MCF 10A (cell line): ENCODE measurements around the gene CCDC136. TPM values are rescaled to one million over a fixed set of nuclear protein-coding genes. Genes with fewer than 3 reads are reported as not detected.

Experiments used
- BruUV-seq: library from RNA; stranded (reverse); fragments of 400-500 nt; replicated peaks from 2 replicates; lab custom pipeline; 2021; lab: Mats Ljungman, UMichigan
- CTCF ChIA-PET: fragments of 300-600 bp; sonication (Branson Sonifier 250); formaldehyde crosslinking; extraction: SDS; loops from one replicate; lab custom pipeline; 2021; ENCODE audit warnings: antibody characterized with exemption, inconsistent platforms; lab: Yijun Ruan, JAX
- POLR2A ChIA-PET: fragments of 300-600, 350-650 bp; sonication (Branson Sonifier 250); formaldehyde crosslinking; extraction: SDS; loops from one replicate; lab custom pipeline; 2020; ENCODE audit warnings: antibody characterized with exemption, inconsistent platforms; lab: Yijun Ruan, JAX
- DNase-seq: peaks from one replicate; pipeline ENCODE4 v3.0.0-alpha.2; 2018; ENCODE audit not compliant: unreplicated experiment
- H3K27ac Mint-ChIP-seq: one replicate; pipeline ENCODE4 v1.8.0; 2022; ENCODE audit warnings: mild to moderate bottlenecking, low read depth, mixed read lengths; ENCODE audit not compliant: unreplicated experiment
- H3K27me3 Mint-ChIP-seq: one replicate; pipeline ENCODE4 v1.8.0; 2022; ENCODE audit warnings: mixed read lengths; ENCODE audit not compliant: insufficient read depth, unreplicated experiment
- H3K36me3 Mint-ChIP-seq: one replicate; pipeline ENCODE4 v1.8.0; 2022; ENCODE audit warnings: mild to moderate bottlenecking, moderate library complexity, mixed read lengths; ENCODE audit not compliant: insufficient read depth, unreplicated experiment
- H3K4me1 Mint-ChIP-seq: one replicate; pipeline ENCODE4 v1.8.0; 2022; ENCODE audit warnings: mixed read lengths; ENCODE audit not compliant: insufficient read depth, unreplicated experiment
- H3K4me3 Mint-ChIP-seq: one replicate; pipeline ENCODE4 v1.8.0; 2022; ENCODE audit warnings: mild to moderate bottlenecking, moderate library complexity, mixed read lengths; ENCODE audit not compliant: unreplicated experiment
- H3K9me3 Mint-ChIP-seq: one replicate; pipeline ENCODE4 v1.8.0; 2022; ENCODE audit warnings: mixed read lengths; ENCODE audit not compliant: unreplicated experiment
- intact Hi-C: fragments of 100-400 bp; cut with micrococcal nuclease; formaldehyde crosslinking; loops from 2 replicates; pipeline ENCODE4 v1.14.1; 2022
- total RNA-seq: library from RNA; stranded (reverse); gene quantifications from 2 replicates; pipeline ENCODE4 v1.2.3, GENCODE V29; 2022
- TF ChIP-seq, protein P1 (sequence below): fragments of 200-600 bp; IDR thresholded peaks from one replicate; pipeline ENCODE4 v1.8.0; 2022; ENCODE audit warnings: antibody characterized with exemption, mild to moderate bottlenecking; ENCODE audit not compliant: unreplicated experiment

CCDC136 gene
- total RNA-seq, 1 experiment from 2014 or later, result 3.5 TPM

DNA sequence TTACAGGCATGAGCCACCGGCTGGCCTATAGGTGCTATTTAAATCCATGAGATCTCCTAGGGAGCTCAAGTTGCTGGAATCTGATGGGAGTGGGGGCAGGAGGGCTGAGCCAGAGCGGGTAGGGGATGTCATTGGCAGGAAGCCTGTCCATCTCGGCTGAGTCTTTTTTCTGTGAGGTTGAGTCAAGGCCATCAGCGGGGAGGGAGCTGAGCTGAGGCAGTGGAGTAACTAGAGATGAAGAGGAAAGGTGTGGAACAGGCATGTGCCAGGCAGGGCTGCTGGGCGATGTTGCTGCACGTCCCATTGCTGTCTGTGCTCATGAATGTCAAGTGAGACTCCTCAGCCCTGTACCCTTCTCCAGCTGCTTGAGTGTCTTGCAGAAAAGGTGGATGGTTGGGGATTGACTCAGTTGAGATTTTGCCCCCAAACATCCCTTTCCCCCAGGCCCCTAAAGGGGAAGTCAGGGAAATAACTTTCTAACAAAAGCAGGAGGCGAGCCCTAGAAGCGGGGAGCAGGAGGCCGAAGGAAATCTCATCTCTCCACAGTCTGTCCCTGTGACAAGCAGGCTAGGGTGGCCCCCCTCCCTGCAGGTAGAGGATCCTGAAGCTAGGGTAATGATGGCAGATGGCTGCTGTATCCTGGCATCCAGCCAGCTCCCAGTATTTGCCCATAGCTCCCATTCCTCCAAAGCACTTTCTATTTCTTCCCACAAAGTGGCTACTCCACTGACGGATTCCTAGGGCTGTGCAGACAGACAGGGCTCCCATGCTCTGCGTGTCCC, 76.3 kb downstream of the CCDC136 start:
- peak overlapping the region; percentile 39 for H3K4me3 Mint-ChIP-seq
- no TSS peak for BruUV-seq

DNA sequence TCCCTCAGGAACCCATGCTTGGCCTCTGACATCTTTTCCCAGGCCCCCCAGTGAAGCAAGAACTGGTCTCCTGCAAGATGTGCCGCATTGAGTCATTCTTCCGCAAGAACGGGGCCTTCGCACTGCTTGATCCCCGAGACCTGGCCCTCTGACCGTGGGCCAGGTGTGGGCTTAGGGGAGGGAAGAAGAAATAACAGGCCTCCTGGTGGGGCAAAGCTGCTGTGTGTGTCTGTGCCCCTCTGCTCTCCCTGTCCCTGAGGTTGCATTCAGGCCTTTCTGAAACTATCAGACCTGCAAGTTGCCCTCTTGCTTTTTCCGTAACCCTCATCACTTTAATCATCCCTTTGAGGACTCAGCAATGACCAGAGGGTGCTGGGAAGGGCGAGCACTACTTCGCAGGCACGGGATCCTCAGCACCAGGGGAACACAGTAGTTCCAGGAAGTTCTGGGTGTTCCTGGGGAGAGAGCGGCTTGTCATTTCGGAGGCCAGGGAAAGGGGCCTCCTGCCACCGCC, 76.9 kb downstream of the CCDC136 start:
- intact Hi-C loops, result loop anchor here (10.0 kb wide), 1 partner anchor 134 kb away; the partner anchor contains the start of gene CALU
- Mint-ChIP-seq H3K27me3 (no peaks in the 10 kb centered on the region), H3K4me3 (peak overlapping the region; percentile 39), H3K36me3 (peaks cover 6% of the 10 kb centered on the region), H3K4me1 (peaks cover 8% of the 10 kb centered on the region), H3K27ac (no peak overlapping the region), H3K9me3 (no peaks in the 10 kb centered on the region)
- TF ChIP-seq, protein P1, sequence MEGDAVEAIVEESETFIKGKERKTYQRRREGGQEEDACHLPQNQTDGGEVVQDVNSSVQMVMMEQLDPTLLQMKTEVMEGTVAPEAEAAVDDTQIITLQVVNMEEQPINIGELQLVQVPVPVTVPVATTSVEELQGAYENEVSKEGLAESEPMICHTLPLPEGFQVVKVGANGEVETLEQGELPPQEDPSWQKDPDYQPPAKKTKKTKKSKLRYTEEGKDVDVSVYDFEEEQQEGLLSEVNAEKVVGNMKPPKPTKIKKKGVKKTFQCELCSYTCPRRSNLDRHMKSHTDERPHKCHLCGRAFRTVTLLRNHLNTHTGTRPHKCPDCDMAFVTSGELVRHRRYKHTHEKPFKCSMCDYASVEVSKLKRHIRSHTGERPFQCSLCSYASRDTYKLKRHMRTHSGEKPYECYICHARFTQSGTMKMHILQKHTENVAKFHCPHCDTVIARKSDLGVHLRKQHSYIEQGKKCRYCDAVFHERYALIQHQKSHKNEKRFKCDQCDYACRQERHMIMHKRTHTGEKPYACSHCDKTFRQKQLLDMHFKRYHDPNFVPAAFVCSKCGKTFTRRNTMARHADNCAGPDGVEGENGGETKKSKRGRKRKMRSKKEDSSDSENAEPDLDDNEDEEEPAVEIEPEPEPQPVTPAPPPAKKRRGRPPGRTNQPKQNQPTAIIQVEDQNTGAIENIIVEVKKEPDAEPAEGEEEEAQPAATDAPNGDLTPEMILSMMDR, result no peak
- ChIA-PET CTCF (interaction anchor here (0.6 to 3.8 kb wide), 3 partner anchors 15 to 307 kb away, joined by 3 to 20 read pairs (median 4); no protein-coding TSS in a partner anchor), POLR2A (interaction anchor here (0.7 to 1.1 kb wide), 3 partner anchors 10 to 129 kb away, joined by 3 to 5 read pairs (median 3); no protein-coding TSS in a partner anchor)
- BruUV-seq, result no TSS peak
- no peak for DNase-seq

More for the DNA sequence above, 76.3 kb downstream of the CCDC136 start:
- POLR2A ChIA-PET, result interaction anchor here (0.7 to 1.3 kb wide), 6 partner anchors 11 to 278 kb away, joined by 3 to 7 read pairs (median 4); partner anchors contain the start of gene IRF5
- Mint-ChIP-seq H3K4me1 (peaks cover 8% of the 10 kb centered on the region), H3K27me3 (no peaks in the 10 kb centered on the region), H3K36me3 (peaks cover 6% of the 10 kb centered on the region), H3K9me3 (no peaks in the 10 kb centered on the region), H3K27ac (no peak overlapping the region)
- TF ChIP-seq, protein P1, result no peak
- peak; percentile 23 for DNase-seq
- CTCF ChIA-PET, result interaction anchor here (0.6 to 3.8 kb wide), 3 partner anchors 11 to 502 kb away, joined by 5 to 20 read pairs (median 7); no protein-coding TSS in a partner anchor
- intact Hi-C loops, result loop anchor here (10.0 kb wide), 1 partner anchor 133 kb away; the partner anchor contains the start of gene CALU

DNA sequence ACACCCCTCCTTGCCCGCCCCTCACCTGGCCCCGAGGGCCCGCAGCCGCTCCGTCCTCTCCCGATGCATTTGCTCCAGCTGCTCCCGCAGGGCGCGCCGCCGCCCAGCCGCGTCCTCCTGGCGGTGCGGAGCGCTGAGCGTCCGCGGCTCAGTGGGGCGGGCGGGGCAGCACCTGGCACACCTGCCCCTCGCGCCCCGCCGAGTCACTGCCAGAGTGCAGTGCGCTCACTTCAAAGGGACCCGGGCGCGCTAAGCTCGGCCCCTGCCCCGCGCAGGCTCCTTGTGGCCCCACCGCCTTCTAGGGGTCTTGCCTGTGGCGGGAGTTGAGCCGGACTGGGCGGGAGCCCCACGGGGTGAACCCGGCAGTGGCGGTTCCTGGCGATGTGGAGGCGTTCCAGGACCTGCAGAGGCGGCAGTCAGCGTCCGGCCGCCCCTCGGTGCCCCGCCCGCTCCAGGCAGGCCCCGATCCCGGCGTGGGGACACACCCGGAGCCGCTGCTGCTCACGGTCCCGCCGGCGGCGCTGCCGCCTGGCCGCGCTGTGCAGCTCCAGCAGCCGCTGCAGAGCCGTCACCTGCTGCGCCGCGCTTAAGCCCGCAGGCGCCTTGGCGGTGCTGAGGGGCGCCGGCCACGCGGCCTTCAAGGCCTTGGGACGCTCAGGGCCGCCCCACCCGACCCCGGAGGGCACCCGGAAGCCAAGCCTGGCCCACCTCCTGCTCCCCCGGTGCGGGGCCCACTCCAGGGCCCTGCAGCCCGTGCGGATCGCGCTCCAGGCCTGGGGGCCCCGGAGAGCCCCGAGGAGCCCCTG, 77.6 kb downstream of the CCDC136 start:
- no peaks in the 10 kb centered on the region for H3K27me3 Mint-ChIP-seq
- H3K27ac Mint-ChIP-seq, result no peak overlapping the region
- POLR2A ChIA-PET, result interaction anchor here (1.0 to 1.1 kb wide), 2 partner anchors 11 to 129 kb away, joined by 3 to 5 read pairs; no protein-coding TSS in a partner anchor
- CTCF ChIA-PET, result interaction anchor here (0.6 to 1.1 kb wide), 3 partner anchors 14 to 441 kb away, joined by 3 to 4 read pairs (median 3); no protein-coding TSS in a partner anchor
- no TSS peak for BruUV-seq
- TF ChIP-seq, protein P1, result no peak
- H3K9me3 Mint-ChIP-seq, result no peaks in the 10 kb centered on the region
- peaks cover 8% of the 10 kb centered on the region for H3K4me1 Mint-ChIP-seq
- DNase-seq, result peak; percentile 32
- peak overlapping the region; percentile 39 for H3K4me3 Mint-ChIP-seq
- H3K36me3 Mint-ChIP-seq, result peaks cover 6% of the 10 kb centered on the region
- intact Hi-C loops, result loop anchor here (10.0 kb wide), 1 partner anchor 135 kb away; the partner anchor contains the start of gene CALU
